Left hindlimb (tissue), 1 donor: ENCODE results near the gene TOMM70.
"Not testable (repeated sequence)": the region's sequence is repeated elsewhere in the genome, so short reads cannot be mapped to it uniquely, and the experiment has no call there.

Experiments
- DNase-seq: peaks from one replicate; pipeline ENCODE4 v3.0.0-alpha.2; 2018

Gene TOMM70

DNA sequence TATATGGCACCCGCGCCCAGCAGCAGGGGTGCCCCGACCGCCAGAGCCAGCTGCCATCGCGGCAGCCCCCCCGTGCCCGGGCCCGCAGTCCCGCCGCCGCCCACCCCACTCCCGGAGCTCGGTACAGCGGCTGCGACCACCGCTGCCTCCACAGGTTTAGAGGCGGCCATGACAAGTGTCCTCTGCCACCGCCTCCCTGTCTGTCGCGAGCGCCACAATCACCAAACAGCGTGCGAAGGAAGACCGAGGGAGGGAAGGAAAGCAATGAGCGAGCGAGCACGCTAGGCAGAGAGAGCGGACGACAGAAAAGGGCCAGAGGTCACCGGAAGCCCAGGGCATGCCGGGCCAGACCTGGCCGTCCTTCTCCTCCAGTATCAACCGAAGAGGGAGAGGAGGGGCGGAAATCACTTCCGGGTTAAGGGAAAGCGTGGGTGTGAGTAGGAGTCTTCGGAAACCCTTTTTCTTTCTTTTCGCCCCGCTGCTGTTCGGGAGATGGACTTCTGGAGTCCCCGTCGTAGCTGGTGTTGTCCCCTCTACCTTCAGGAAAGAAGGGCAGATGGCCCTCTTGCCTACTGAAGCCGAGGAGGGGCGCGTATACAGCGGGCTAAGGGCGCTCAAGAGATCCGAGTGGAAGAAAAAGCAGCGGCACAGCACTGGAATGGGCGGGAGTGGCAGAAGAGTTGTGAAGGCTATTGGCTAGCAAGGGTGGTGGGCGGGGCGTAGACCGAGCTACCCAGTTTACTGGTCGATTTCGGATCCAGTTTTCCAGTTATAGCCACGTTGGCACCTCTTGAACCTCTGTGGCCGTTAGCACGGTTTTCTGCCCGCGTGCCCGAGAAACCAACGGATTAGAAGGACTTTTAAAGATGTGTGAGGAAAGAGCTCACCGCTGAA is at the start of gene TOMM70, which contains the start of gene LNP1:
TOMM70 (minus strand) TSS at position 310 of the 894 bp plus-strand sequence; CDS start at position 170, 140 bp downstream.
LNP1 (plus strand) TSS at position 760 of the 894 bp plus-strand sequence. CDS start 28,191 bp downstream, outside the sequence.
- peak; percentile 98 for DNase-seq

- no peak for DNase-seq
Measured at GRCh38 chr3:100449214-100449613, 48.3 kb upstream of the TOMM70 start.

DNA sequence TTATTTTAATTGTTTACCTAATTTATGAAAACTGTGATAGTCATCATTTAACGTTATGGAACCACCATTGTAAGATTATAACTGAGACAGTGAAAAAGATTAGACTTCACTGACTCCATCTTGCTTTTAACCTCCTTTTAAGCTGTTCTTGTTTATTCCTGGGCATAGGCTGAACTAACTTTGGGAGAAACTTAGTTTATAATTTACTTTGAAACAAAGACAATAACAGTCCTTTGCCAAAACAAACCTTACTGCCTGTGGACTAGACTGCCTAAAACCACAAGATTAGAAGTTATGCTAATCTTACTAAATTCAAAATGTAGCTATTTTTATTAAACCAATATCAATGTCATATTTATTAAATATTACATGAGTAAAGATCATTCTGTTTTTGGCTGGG is 47.2 kb upstream of the TOMM70 start:
- DNase-seq = no peak

GRCh38 chr3:100447067-100447466 is 46.2 kb upstream of the TOMM70 start:
- not testable (repeated sequence) for DNase-seq

GRCh38 chr3:100443690-100444089 is 42.8 kb upstream of the TOMM70 start:
- no peak for DNase-seq

DNA sequence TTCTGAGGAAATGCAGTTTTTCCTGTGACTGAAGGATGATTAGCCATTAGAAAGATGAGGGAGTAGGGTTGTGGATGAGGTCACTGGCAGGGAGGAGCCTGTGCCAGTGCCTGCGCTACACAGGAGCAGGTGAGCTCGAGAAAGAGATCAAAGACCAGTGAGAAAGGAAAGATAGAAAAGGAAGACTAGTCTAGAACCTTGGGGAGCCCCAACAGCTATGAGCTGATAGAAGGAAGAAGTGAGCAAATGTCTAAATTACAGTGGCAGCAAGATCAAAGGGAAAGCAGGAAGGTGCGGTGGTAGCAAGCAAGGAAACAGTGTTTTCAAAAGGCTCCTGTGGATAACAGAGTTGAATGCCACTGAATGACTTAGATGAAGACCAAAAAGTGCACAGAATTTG is 40.0 kb upstream of the TOMM70 start:
- DNase-seq = no peak

DNA sequence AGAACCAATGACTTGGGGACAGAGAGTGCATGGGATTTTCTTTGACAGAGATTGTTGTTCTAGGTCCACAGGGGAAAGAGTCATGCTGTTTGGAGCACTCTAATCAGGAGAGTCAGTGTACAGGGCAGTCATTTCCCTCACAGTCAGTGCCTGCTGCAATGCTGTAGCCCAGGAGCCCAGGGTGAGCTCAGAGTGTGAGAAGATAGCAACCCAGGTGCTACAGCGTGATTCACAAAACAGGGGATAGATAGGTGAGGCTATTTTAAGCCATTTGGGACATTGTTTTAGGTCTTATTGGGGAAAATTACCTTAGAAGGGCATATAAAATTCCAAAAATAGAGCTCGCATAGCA is 37.7 kb upstream of the TOMM70 start:
- DNase-seq = no peak

- no peak for DNase-seq
Measured at GRCh38 chr3:100437721-100438622, 37.1 kb upstream of the TOMM70 start.

- no peak for DNase-seq
Measured at GRCh38 chr3:100436951-100437350, 36.1 kb upstream of the TOMM70 start.

- DNase-seq = no peak
Measured at GRCh38 chr3:100429187-100429716, 28.4 kb upstream of the TOMM70 start.

- DNase-seq = no peak
Measured at GRCh38 chr3:100427699-100428098, 26.8 kb upstream of the TOMM70 start.

DNA sequence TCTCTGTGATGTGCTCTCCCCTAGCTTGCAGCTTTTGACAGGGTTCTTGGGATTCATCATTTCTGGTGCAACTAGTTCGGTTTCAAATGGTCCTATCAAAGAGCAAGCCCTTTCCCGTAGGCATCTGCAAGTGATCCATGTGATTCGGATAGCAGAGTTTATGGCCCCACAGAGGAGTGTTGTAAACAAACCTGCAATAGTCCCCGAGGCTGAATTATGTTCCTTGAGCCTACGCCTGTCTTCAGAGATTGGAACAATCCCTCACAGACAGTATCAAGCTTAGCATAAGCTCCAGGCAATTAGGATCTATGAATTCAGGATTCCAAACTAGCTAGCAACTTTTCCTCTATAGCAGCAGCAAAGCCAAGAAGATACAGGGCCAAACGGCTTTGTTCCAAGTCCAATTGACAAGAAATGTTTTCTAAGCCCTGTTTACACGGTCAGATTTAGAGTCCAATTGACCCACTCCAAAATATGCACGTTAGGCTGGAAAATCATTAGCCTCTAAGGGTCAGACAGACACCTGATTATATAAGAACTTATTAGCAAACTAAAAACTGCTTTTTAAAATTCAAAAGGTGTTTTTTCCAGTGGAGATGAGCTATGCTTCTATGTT is 25.3 kb upstream of the TOMM70 start:
- no peak for DNase-seq

GRCh38 chr3:100425316-100425715 is 24.4 kb upstream of the TOMM70 start:
- DNase-seq = no peak

GRCh38 chr3:100424261-100424660 is 23.4 kb upstream of the TOMM70 start:
- DNase-seq = no peak

GRCh38 chr3:100423611-100424010 is 22.7 kb upstream of the TOMM70 start:
- no peak for DNase-seq

DNA sequence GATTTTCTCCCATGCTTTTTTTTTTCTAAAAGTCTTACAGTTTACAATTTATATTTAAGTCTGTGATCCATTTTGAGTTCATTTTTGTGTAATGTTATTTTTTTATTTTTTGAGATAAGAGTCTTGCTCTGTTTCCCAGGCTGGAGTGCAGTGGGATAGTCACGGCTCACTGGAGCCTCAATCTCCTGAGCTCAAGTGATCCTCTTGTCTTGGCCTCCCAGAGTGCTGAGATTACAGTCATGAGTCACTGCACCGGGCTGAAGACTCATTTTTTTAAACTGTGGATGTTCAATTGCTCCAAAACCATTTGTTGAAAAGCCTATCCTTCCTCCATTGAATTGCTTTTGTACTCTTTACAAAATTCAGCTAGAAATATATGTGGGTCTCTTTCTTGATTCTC is 20.0 kb upstream of the TOMM70 start:
- no peak for DNase-seq

DNA sequence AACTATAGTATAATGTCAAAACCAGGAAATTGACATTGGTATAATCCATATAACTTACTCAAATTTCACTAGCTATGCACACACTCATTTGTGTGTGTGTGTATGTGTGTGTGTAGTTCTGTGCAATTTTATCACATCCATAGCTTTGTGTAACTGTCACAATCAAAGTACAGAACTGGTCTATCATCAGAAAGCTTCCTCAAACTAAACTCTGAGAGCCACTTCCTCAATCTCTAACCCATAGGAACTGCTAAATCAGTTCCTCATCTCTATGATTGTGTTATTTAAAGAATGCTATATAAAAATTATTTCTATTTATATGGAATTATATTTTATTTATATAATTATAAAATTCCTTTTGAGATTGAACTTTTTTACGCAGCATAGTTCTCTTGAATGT is 18.5 kb upstream of the TOMM70 start:
- DNase-seq = no peak

DNA sequence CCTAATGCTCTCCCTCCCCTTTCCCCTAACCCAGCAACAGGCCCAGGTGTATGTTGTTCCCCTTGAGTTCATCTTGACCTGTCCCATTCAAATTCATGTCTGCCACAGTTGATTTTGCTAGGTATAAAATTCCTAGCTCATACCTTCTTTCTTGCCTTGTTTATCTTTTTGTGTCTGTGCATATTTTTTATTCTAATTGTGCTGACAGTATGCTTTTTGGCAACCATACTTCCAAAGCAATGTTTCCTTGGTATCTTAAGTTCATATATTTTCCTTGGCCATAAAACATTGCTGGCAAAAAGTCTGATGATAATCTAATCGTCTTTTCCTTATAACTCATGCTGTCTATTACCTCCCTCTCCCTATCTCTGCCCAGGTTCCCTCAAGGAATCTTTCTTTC is 16.0 kb upstream of the TOMM70 start:
- DNase-seq = no peak

DNA sequence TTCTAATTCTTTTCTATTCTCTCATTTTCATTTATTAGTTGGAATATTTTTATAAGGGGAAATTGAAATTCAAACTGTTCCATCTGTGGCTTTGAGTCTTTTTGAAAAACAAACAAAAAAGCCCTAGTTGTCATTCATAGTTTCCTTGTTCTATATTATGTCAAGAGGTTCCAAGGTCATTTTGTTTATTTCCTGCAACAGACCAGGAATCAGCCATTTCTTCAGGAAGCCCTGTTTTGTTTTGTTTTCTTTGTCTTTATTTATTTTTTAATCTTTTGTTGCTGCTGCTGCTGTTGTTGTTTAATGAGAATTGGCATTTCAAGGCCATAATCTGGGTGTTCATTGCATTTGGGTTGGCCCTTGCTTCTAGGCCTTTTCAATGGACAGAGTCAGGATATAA is 15.3 kb upstream of the TOMM70 start:
- DNase-seq = no peak

- DNase-seq = no peak
Measured at GRCh38 chr3:100413613-100414012, 12.7 kb upstream of the TOMM70 start.

DNA sequence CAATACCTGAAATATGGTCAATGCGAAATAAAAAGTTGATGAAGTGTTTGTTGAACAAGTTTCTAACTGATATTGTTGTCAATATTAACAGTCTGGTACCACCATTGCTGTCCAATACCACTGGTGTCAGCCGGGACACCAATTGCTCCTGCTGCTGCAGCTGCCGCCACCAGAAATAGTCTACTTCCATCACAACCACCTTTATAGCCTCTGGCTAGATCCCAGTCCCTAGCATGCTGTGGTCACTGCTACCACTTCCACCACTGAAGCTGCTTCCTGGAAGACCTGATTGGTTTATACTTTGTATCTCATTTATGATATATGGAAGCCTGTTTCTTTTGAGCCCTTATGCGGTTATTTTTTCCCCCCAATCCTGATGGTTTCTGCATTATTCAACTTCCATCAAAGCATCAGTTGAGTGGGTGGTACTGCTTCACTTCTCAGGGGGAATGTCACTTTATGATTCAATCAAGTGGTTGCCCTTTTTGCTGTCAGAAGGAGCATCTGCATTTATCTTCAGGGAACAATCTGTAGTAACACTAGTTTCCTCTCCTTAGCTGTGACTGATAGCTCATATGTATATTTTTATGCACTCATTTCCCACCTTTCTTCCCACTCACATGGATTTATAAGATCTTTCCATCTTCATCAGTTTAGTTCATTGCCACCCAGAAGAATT is 12.2 kb upstream of the TOMM70 start:
- no peak for DNase-seq
